H9 (cell line): ENCODE results near the gene ADSS2. TPM values are rescaled to one million over a fixed set of nuclear protein-coding genes. Genes with fewer than 3 reads are reported as not detected.

ENCODE experiments used
- DNase-seq: peaks from one replicate; pipeline ENCODE4 v3.0.0-alpha.2; 2017
- H2AFZ ChIP-seq: one replicate; pipeline ENCODE4 v1.6.1; 2013; ENCODE audit warnings: mild to moderate bottlenecking, low read length, control low read depth, moderate library complexity
- H2AK5ac ChIP-seq: 2 replicates; pipeline ENCODE4 v1.6.1; 2013; ENCODE audit warnings: low read length, control low read depth, mixed read lengths; ENCODE audit not compliant: insufficient read length
- H2BK120ac ChIP-seq: one replicate; pipeline ENCODE4 v1.6.1; 2013; ENCODE audit warnings: low read depth, mild to moderate bottlenecking, low read length, control low read depth, inconsistent platforms; ENCODE audit not compliant: poor library complexity, severe bottlenecking
- H2BK12ac ChIP-seq: 2 replicates; pipeline ENCODE4 v1.6.1; 2013; ENCODE audit warnings: low read length, control low read depth, mixed read lengths, low read depth; ENCODE audit not compliant: insufficient read length
- H2BK15ac ChIP-seq: 2 replicates; pipeline ENCODE4 v1.6.1; 2013; ENCODE audit warnings: low read depth, low read length, control low read depth
- H2BK20ac ChIP-seq: one replicate; pipeline ENCODE4 v1.6.1; 2013; ENCODE audit warnings: low read depth, mild to moderate bottlenecking, low read length, control low read depth, inconsistent platforms; ENCODE audit not compliant: poor library complexity, severe bottlenecking
- H2BK5ac ChIP-seq: 2 replicates; pipeline ENCODE4 v1.6.1; 2013; ENCODE audit warnings: low read length, control low read depth, mixed read lengths; ENCODE audit not compliant: insufficient read length
- H3K14ac ChIP-seq: 2 replicates; pipeline ENCODE4 v1.6.1; 2013; ENCODE audit warnings: low read length, control low read depth; ENCODE audit not compliant: insufficient read depth
- H3K18ac ChIP-seq: 2 replicates; pipeline ENCODE4 v1.6.1; 2013; ENCODE audit warnings: low read depth, mild to moderate bottlenecking, mixed read lengths, low read length, control low read depth; ENCODE audit not compliant: insufficient read length
- H3K23ac ChIP-seq: 2 replicates; pipeline ENCODE4 v1.6.1; 2013; ENCODE audit warnings: low read length, control low read depth, mixed read lengths, low read depth; ENCODE audit not compliant: insufficient read length
- H3K23me2 ChIP-seq: 2 replicates; pipeline ENCODE4 v1.6.1; 2013; ENCODE audit warnings: low read depth, mild to moderate bottlenecking, mixed read lengths, low read length, control low read depth; ENCODE audit not compliant: insufficient read length, poor library complexity, severe bottlenecking
- H3K27ac ChIP-seq: 2 replicates; pipeline ENCODE4 v1.5.1; 2013; ENCODE audit warnings: low read length, control low read depth, mixed read lengths, low read depth; ENCODE audit not compliant: insufficient read length
- H3K27me3 ChIP-seq: 2 replicates; pipeline ENCODE4 v1.6.1; 2013; ENCODE audit warnings: low read length, control low read depth, inconsistent platforms; ENCODE audit not compliant: insufficient read depth
- H3K4ac ChIP-seq: 2 replicates; pipeline ENCODE4 v1.6.1; 2013; ENCODE audit warnings: low read depth, mild to moderate bottlenecking, control low read depth, inconsistent platforms, low read length, moderate library complexity
- H3K4me1 ChIP-seq: 2 replicates; pipeline ENCODE4 v1.6.1; 2013; ENCODE audit warnings: low read length, control low read depth, inconsistent platforms; ENCODE audit not compliant: insufficient read depth
- H3K4me2 ChIP-seq: 2 replicates; pipeline ENCODE4 v1.6.1; 2013; ENCODE audit warnings: low read length, control low read depth, mixed read lengths; ENCODE audit not compliant: insufficient read length, insufficient read depth
- H3K56ac ChIP-seq: 2 replicates; pipeline ENCODE4 v1.6.1; 2013; ENCODE audit warnings: low read depth, mild to moderate bottlenecking, mixed read lengths, low read length, control low read depth; ENCODE audit not compliant: insufficient read length
- H3K79me1 ChIP-seq: 2 replicates; pipeline ENCODE4 v1.6.1; 2013; ENCODE audit warnings: low read depth, mild to moderate bottlenecking, moderate library complexity, low read length, control low read depth, inconsistent platforms; ENCODE audit not compliant: insufficient read depth, poor library complexity, severe bottlenecking
- H3K79me2 ChIP-seq: 2 replicates; pipeline ENCODE4 v1.6.1; 2013; ENCODE audit warnings: low read length, control low read depth, inconsistent platforms; ENCODE audit not compliant: insufficient read depth
- H3K9ac ChIP-seq: 2 replicates; pipeline ENCODE4 v1.6.1; 2013; ENCODE audit warnings: low read length, control low read depth, mixed read lengths; ENCODE audit not compliant: insufficient read length; ENCODE audit errors: extremely low read depth
- H3K9me3 ChIP-seq: one replicate; pipeline ENCODE4 v1.6.1; 2013; ENCODE audit warnings: low read depth, low read length, inconsistent platforms; ENCODE audit not compliant: control insufficient read depth
- H3T11ph ChIP-seq: one replicate; pipeline ENCODE4 v1.6.1; 2013; ENCODE audit warnings: mild to moderate bottlenecking, low read length, control low read depth, inconsistent platforms
- H4K20me1 ChIP-seq: one replicate; pipeline ENCODE4 v1.6.1; 2013; ENCODE audit not compliant: control insufficient read depth, insufficient read length, insufficient read depth
- H4K5ac ChIP-seq: 2 replicates; pipeline ENCODE4 v1.6.1; 2013; ENCODE audit warnings: low read depth, mild to moderate bottlenecking, mixed read lengths, low read length, control low read depth; ENCODE audit not compliant: insufficient read length
- H4K8ac ChIP-seq: replicated peaks from 2 replicates; pipeline ENCODE4 v1.6.1; 2013; ENCODE audit warnings: low read length, control low read depth, mixed read lengths, low read depth; ENCODE audit not compliant: insufficient read length
- H4K91ac ChIP-seq: 2 replicates; pipeline ENCODE4 v1.6.1; 2013; ENCODE audit warnings: low read depth, mild to moderate bottlenecking, moderate library complexity, mixed read lengths, low read length, control low read depth; ENCODE audit not compliant: insufficient read length
- H3K27ac Mint-ChIP-seq, 3 experiments: 2 replicates in 2 of 3; 3 replicates in 1 of 3; pipeline ENCODE4 v1.8.0; 2020 to 2021; ENCODE audit warnings: mixed read lengths in 3 of 3, mild to moderate bottlenecking in 1 of 3, moderate library complexity in 1 of 3
- H3K27me3 Mint-ChIP-seq: 2 replicates; pipeline ENCODE4 v1.8.0; 2021; ENCODE audit warnings: low read depth, mild to moderate bottlenecking, moderate library complexity, mixed read lengths
- H3K36me3 Mint-ChIP-seq, 3 experiments: 2 replicates in 2 of 3; 3 replicates in 1 of 3; pipeline ENCODE4 v1.8.0; 2020 to 2021; ENCODE audit warnings: low read depth in 3 of 3, mixed read lengths in 3 of 3; ENCODE audit not compliant: insufficient read depth in 1 of 3
- H3K4me1 Mint-ChIP-seq, 2 experiments: 2 replicates each; pipeline ENCODE4 v1.8.0; 2020; ENCODE audit warnings: mixed read lengths in 2 of 2
- H3K4me3 Mint-ChIP-seq, 2 experiments: 2 replicates in 1 of 2; 3 replicates in 1 of 2; pipeline ENCODE4 v1.8.0; 2020 to 2021; ENCODE audit warnings: mild to moderate bottlenecking in 2 of 2, mixed read lengths in 2 of 2, moderate library complexity in 1 of 2
- H3K9me3 Mint-ChIP-seq, 2 experiments: 2 replicates in 1 of 2; 3 replicates in 1 of 2; pipeline ENCODE4 v1.8.0; 2020; ENCODE audit warnings: mild to moderate bottlenecking in 2 of 2, mixed read lengths in 2 of 2, moderate library complexity in 1 of 2
- CTCF ChIP-seq: fragments of 200-600 bp; sonication (generic); conservative IDR thresholded peaks from 3 replicates; pipeline ENCODE4 v1.8.0; 2021; ENCODE audit warnings: antibody characterized with exemption, mild to moderate bottlenecking
- WGBS: extraction: QIAGEN DNeasy Blood & Tissue Kit; methylation state at CpG from one replicate; pipeline ENCODE4 v1.1.7; 2013; ENCODE audit warnings: missing lambda C conversion rate, low lambda C conversion rate, mixed read lengths; ENCODE audit not compliant: insufficient read length; ENCODE audit errors: extremely low coverage; 5-methylcytosine and 5-hydroxymethylcytosine counted together
- total RNA-seq: library from RNA; stranded (reverse); gene quantifications from 2 replicates; pipeline ENCODE4 v1.2.1, GENCODE V29; 2021

Gene ADSS2
- total RNA-seq, 1 experiment from 2014 or later, result 65.4 TPM

GRCh38 chr1:244419024-244419423, 32.7 kb downstream of the ADSS2 start:
- no CpG with 5 or more reads among the region's 4 CpGs for WGBS
- H3K27me3 ChIP-seq, result no peaks in the 10 kb centered on the region
- Mint-ChIP-seq H3K4me3 (no peak overlapping the region), H3K27ac (no peak overlapping the region), H3K9me3 (no peaks in the 10 kb centered on the region), H3K4me1 (0 out of 4 replicates have a peak, but pooled peaks cover 0 to 3% of the 10 kb centered on the region in 2 experiments), H3K27me3 (no peaks in the 10 kb centered on the region), H3K36me3 (peaks cover 25 to 71% (median 69%) of the 10 kb centered on the region in 3 experiments; a peak in 5 of 7 replicates)
- no peak overlapping the region for H2BK15ac ChIP-seq
- no peak overlapping the region for H3K9ac ChIP-seq
- H3K79me2 ChIP-seq, result no peaks in the 10 kb centered on the region; the same call in 1 of the 2 replicates
- no peak overlapping the region for H3T11ph ChIP-seq
- no peak overlapping the region for H4K8ac ChIP-seq
- H4K91ac ChIP-seq, result no peak overlapping the region
- H3K27ac ChIP-seq, result no peak overlapping the region
- H3K56ac ChIP-seq, result no peak overlapping the region
- no peaks in the 10 kb centered on the region for H3K9me3 ChIP-seq
- no peak overlapping the region for H4K5ac ChIP-seq
- no peaks in the 10 kb centered on the region for H3K79me1 ChIP-seq
- H3K23me2 ChIP-seq, result no peaks in the 10 kb centered on the region
- no peak overlapping the region for H2AK5ac ChIP-seq
- H3K4ac ChIP-seq, result no peak overlapping the region
- H2BK120ac ChIP-seq, result no peak overlapping the region
- no peak overlapping the region for H2AFZ ChIP-seq
- H3K4me1 ChIP-seq, result no peaks in the 10 kb centered on the region
- H2BK12ac ChIP-seq, result no peak overlapping the region
- no peak overlapping the region for H3K14ac ChIP-seq
- no peak overlapping the region for H3K23ac ChIP-seq
- H2BK5ac ChIP-seq, result no peak overlapping the region
- H2BK20ac ChIP-seq, result no peak overlapping the region
- no peak overlapping the region for H3K18ac ChIP-seq
- DNase-seq, result no peak
- no peaks in the 10 kb centered on the region for H4K20me1 ChIP-seq
- TF ChIP-seq CTCF, result no peak
- no peak overlapping the region for H3K4me2 ChIP-seq
